ENCODE data around the gene TMEM94.
"Not testable (repeated sequence)": the region's sequence is repeated elsewhere in the genome, so short reads cannot be mapped to it uniquely, and the experiment has no call there.

The TMEM94 gene

DNA sequence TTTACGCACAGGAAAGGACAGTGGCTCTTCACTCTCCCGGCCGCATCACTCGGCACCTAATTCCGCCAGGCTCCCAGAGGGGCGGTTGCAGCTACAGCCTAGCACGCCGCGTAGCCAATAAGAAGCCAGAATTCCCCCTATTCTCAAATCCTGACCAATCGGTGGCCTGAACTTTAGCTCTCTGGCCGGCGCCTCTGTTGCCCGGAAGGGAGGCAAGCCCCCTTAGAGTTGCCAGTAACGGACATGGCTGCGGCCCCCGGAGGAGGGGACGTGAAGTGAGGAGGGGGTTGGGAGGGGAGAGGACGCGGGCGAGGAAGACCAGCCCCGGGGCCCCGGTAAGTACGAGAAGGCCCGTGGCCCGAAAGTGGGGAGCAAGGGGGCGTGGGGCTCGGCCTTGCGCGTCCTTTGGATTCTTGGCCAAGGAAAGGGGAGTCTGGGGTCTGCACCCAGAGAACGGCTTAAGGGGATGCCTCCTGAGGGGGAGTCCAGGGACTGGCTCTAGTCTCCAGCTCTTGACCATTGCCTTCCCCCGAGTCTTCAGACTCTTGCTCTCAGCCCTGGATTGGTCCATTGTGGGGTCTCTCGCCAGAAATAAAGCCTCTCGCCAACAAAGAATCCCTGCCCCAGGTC lies at the start of gene TMEM94:
TSS of gene TMEM94 (plus strand) at position 219 of the 630 bp plus-strand sequence. CDS start 15,271 bp downstream, outside the sequence.
- peak; percentile 99 for DNase-seq (ENCODE audit: low spot score)

DNA sequence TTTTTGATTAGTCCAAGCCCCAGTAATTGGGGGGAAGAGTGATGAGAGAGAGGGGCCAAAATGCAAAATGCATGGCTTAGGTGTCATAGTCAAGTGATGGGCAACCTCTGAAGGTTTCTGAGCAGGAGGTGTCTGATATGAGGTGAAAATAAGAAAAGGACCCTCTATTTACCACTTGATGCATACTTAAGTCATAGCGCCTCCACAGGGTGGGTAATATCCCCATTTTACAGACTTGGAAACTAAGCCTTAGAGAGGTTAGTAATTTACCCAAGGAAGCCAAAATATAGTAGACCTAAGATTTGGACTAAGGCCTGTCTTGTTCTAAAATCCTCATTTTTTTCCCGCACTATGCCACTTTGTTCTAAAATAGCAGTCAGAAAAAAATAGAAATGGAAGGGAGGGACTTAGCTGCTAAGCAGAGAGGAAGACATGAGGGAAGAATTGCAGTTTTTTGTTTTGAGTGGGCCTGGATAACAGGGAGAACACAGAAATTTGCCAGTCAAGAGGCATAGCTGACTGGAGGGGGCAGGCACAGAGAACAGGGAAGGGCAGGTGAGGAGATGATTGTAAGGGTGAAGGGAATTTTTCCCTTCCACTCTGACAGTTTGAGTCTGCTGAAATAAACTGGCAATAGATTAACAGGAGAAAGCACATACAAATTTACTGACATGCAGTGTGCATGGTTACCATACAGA lies 48.6 kb upstream of the TMEM94 start:
- DNase-seq (ENCODE audit: low spot score) = no peak

DNA sequence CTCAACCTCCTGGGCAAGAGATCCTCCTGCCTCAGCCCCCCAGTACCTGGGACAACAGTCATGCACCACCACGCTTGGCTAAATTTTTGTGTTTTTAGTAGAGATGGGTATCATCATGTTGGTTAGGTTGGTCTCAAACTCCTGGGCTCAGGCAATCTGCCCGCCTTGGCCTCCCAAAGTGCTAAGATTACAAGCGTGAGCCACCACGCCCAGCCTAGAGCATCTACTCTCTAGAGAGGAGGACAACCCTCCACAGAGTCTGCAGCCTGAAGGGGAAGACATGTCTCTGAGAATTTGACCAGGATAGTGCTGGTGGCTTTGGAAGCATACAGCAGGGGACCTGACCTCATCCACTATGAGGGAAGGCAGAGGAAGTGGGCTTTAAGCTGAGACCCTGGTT lies 46.3 kb upstream of the TMEM94 start:
- DNase-seq (ENCODE audit: low spot score) = no peak

DNA sequence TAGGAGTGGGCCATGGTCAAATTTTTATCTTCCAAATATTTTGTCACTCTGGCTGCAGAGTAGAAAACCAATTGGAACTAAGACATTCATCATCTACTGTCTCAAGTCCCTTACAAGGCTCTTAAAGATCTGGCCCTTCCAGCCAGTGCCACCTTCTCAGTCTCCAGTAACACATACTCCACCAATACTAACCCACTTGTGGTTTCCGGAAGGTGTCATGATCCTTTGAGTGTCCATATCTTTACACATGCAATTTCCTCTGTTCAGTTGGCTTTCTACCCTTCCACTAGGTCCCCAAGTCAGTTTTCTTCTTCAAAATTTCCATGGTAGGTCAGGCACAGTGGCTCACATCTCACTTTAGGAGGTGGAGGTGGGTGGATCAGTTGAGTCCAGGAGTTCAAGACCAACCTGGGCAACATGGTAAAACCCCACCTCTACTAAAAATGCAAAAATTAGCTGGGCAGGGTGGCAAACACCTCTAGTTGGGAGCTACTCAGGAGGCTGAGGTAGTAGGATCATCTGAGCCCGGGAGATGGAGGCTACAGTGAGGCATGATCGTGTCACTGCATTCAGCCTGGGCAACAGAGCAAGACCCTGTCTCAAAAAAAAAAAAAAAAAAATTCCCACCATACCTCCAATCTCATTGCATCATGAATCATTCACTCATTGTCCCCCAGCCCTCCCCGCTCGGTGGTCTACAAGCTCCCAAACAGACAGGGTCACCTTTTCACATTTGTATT lies 44.9 kb upstream of the TMEM94 start:
- no peak for DNase-seq (ENCODE audit: low spot score)

DNA sequence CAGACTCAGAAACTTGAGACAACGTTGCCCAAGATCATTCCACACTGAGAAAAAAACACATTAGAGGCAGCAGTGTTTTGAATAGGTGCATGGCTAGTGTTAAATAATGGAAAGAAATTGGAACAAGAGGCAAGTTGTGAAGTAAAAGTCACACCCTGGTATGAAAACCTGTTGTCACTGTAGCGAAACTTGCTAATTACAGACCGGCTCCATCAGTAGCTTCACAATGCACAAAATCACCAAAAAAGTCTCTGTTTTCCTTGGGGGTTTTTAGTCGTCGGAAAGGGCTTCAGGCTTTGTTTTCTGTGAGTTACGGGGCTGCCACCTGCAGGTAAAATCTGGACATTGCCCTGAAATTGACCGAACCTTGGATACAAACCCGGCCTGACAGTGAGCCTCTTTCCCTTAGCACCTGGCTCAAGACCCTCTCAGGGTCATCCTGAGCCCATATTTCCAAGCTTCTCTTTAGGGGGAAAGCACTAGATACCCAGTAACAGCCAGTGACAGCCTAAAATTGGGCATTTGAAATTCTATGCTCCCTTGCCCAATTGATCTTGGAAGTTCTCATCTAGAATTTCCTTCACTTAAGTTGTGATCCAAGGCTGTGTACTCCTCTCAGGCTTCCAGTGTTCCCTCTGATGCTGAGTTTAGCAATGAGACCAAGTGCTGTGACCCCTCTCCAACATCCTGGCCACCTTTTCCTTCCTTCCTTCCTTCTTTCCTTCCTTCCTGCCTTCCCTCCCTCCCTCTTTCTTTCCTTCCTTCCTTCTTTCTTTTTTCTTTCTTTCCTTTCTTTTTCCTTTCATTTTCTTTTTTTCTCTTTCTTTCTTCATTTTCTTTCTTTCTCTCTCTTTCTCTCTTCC lies 43.7 kb upstream of the TMEM94 start:
- DNase-seq (ENCODE audit: low spot score) = peak; percentile 65

DNA sequence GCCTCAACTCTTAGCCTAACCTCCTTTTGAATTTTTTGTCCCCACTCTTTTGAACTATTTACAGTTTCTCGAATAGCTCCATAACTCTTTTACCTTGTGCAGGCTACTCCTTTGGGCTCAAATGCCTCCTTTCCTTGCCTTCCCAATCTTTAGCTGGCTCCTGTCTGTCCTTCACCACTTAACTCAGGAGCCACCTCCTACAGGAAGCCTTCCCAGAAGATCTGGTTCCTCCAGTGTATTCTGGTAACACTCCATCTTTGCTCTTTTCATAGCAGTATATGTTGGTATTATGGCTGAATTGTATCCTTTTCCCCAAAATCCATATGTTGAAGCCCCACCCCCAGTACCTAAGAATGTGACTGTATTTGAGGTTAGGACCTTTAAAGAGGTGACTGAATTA lies 41.9 kb upstream of the TMEM94 start:
- no peak for DNase-seq (ENCODE audit: low spot score)

DNA sequence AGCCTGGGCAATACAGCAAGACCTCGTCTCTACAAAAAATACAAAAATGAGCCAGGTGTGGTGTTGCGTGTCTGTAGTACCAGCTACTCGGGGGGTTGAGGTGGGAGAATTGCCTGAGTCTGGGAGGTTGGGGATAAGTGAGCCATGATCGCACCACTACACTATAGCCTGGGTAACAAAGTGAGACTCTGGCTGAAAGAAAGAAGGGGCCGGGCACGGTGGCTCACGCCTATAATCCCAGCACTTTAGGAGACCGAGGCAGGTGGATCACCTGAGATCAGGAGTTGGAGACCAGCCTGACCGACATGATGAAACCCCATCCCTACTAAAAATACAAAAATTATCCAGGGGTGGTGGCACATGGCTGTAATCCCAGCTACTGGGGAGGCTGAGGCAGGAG lies 40.4 kb upstream of the TMEM94 start:
- DNase-seq (ENCODE audit: low spot score) = no peak

DNA sequence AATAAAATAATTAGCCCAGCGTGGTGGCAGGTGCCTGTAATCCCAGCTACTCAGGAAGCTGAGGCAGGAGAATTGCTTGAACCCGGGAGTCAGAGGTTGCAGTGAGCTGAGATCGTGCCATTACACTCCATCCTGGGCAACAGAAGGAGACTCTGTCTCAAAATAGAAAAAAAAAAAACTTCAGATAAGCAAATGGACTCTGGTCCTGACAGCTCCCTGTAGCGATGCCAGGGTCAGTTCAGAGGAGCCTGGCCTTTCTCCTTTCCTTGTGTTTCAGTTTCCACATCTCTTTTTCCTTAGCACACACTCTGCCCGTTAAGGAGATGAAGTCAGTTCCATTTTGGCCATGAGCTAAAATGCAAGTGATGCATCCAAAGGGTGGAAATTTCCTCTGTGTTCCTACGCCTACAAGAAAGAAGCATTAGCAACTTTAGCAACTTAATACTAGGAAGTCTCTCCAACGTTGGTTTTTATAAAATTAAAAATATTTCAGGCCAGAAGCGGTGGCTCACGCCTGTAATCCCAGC lies 39.3 kb upstream of the TMEM94 start:
- no peak for DNase-seq (ENCODE audit: low spot score)

DNA sequence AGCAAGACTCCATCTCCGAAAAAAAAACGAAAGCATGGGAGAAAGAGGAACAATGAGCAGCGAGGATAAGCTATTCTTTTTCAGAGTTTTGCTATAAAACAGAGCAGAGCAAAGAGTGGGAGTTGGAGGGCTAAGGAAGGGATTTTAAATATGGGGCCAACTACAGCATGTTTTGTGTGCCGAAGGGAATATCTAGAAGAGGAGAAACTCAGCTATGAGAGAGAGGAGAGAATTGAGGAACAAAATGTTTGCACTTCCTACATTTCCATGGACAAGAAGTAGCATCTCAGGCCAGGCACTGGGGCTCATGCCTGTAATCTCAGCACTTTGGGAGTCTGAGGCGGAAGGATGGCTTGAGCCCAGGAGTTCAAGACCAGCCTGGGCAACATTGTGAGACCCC lies 37.9 kb upstream of the TMEM94 start:
- no peak for DNase-seq (ENCODE audit: low spot score)

DNA sequence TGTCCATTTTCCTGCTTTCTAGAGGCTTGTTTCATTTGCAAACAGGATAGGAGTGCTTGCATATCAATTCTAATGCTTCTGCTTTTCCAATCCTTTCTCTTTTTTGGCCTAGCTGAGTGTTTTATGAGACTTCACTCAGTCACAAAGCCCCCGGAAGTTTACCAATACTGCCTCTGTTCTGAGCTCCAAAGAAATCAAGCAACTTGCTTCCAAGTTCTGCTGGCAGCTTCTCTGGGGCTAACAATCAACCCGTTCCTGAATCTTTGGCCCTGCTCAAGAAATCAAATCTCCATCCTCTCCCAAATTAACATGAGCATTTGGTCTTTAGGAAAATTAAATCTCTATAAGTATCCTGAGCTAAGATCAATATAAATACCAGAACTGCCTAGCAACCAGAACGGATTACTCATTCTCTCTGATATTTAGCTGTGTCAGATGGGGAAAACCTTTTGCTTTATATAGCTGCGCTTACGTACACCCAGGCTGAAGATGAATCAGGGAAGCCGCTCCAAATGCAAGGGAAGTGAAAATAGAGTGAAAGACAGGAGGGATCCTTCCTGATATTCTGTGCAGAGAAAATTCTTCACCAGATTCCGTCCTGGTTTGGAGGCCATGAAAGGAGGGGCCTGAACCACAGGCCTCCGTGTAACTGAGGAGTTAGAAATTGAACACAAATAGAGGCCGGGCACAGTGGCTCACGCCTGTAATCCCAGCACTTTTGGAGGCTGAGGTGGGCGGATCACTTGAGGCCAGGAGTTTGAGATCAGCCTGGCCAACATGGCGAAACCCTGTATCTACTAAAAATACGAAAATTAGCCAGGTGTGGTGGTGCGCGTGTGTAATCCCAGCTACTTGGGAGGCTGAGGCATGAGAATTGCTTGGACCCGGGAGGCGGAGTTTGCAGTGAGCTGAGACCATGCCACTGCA lies 27.6 kb upstream of the TMEM94 start:
- no peak for DNase-seq (ENCODE audit: low spot score)

DNA sequence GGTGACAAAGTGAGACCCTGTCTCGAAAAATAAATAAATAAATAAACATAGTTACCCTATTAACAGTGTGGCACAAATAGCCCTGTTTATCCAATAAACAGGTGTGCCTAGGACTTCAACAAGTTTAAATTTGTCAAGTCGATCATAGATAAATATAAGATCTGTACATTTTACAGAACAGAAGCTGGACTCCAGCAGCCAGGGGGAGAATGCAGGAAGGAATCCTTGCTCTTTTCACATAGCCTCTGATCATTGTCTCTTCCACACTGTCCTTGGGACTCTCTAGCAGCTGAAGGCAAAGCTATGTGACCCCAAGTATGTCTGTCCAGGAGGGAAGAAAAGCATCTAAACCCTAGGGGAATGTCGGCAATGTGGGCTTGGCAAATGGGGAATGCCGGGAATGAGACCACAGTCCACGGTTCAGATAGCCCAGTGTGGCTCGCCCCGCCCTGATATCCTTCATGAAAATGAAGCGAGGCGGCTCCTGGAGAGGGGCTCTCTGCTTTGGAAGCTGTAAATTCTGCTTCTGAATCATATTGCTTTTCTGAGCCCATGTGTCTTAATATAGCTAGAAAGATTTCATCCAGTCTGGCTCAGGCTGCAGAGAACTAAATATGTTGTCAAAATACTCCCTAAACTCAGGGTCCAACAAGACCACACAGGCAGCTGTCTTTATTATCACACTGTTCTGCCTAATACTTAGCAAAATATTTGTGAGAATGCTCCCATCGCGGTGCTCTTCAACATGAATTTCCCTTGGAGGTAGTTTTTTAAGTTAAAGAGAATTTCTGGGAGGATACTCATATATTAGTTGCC lies 26.1 kb upstream of the TMEM94 start:
- DNase-seq (ENCODE audit: low spot score) = peak; percentile 85

DNA sequence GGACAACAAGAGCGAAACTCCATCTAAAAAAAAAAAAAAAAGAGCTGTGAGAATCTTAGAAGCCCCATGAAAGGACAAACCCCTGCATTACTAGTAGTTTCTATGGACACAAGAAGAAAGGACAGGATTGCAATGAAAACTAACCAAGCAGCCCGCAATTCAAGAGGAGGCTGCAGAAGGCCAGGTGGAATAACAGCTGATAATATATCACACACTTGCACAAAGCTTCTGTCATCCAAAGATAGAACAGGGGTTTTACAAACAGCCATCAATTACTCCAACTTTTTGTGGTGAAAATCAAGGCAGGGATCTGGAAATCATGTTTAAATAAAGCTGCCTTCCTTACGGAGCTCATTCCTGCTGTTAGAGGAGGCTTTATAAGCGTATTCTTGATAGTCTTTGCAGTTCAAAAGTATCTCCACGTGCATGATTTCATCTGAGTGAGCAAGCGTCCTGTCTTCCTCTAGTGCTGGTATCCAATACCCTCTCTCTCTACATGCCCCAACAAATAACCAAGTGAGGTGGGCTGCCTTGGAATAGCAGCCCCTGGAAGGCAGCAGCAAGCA lies 23.1 kb upstream of the TMEM94 start:
- DNase-seq (ENCODE audit: low spot score) = no peak

DNA sequence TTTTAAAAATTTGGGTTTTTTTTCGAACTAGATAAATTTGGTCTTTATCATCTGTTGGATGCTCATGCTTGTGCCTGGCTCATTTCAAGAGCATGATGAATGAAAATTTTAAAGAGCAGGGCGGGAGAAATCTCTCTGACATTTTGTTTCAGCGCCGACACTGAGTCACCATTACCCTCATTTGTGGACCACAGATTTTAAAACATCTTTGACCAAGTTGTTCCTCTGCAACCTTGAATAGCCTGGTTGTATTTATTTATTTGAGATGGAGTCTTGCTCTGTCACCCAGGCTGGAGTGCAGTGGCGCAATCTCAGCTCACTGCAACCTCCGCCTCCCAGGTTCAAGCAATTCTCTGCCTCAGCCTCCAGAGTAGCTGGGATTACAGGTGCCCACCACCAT lies 22.0 kb upstream of the TMEM94 start:
- DNase-seq (ENCODE audit: low spot score) = not testable (repeated sequence)

DNA sequence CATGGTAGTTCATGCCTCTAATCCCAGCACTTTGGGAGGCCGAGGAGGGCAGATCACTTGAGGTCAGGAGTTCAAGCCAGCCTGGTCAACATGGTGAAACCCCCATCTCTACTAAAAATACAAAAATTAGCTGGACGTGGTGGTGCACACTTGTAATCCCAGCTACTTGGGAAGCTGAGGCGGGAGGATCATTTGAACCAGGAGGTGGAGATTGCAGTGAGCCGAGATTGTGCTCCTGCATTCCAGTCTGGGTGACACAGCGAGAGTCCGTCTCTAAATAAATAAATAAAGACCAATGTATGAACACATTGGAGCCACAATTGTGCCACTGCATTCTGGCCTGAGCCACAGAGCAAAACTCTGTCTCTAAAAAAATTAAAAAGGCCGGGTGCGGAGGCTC lies 19.0 kb upstream of the TMEM94 start:
- DNase-seq (ENCODE audit: low spot score) = not testable (repeated sequence)

DNA sequence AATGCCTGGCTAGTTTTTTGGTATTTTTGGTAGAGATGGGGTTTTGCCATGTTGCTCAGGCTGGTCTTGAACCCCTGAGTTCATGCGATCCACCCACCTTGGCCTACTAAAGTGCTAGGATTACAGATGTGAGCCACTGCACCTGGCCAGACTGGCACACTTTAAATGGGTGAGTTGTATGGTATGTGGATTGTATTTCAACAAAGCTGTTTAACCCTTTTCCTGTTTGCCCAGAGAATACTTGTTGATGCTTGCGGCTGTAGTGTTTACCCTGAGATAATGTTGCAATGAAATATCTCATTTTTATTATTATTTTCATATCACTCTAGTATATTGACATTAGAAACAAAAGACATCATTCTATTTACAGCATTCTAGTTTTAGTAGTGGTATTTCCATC lies 17.1 kb upstream of the TMEM94 start:
- DNase-seq (ENCODE audit: low spot score) = no peak

DNA sequence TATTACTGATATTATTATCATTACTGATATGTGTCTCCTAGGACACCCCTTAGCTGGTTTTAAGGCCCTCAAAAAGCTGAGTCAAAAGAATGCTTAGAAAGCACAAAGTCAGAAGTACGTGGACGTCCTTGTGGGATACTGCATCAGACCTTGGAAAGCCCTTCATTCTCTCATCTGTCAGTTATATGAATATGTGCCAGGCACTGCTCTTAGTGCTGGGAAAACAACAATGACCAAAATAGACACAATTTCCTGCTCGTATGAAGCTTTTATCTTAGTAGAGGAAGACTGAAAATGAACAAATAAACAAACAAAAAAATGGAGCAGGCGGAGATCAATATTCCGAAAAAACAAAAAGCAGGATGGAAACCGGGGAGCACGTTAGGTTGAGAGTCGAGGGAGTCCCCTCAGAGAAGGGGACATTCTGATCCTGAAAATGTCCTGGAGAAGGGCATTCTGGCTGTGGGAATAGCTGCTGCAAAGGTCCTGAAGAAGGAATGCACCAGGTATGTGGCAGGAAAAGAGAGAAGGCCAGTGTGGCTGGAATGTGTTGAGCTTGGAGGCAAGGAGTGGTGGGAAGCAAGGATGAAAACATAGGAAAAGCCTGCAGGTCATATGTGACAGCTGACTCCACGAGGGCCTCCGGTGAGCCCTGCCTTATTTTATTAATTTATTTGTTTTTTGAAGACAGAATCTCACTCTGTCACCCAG lies 15.5 kb upstream of the TMEM94 start:
- DNase-seq (ENCODE audit: low spot score) = no peak

DNA sequence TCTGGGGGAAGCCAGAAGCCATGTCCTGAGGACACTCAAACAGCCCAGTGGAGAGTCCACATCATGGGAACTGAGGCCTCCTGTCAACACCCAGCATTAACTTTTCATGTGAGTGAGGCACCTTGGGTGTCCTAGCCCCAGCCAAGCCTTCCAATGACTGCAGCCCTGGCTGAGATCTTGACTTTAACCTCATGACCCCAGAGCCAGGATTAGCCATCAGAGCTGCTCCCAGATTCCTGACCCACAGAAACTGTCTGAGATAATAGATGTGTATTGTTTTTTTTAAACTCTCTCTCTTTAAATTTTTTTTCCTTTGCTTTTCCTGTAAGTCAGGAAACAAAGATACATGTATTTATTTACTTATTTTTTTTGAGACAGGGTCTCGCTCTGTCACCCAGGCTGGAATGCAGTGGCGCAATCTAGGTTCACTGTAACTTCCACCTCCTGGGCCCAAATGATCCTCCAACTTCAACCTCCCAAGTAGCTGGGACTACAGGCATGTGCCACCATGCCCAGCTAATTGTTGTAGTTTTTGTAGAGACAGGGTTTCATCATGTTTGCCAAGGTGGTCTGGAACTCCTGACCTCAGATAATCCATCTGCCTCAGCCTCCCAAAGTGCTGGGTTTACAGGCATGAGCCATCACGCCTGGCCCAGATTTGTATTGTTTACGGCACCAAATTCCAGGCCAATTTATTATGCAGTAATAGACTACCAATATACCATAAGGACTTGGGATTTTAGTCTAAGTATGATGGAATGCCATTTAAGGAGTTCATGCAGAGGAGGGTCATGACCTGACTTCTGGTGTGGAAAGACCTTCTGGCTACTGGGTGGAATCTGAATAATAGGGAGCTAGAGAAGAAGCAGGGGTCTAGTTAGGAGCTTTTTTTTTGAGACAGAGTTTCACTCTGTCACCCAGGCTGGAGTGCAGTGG lies 14.0 kb upstream of the TMEM94 start:
- DNase-seq (ENCODE audit: low spot score) = no peak

DNA sequence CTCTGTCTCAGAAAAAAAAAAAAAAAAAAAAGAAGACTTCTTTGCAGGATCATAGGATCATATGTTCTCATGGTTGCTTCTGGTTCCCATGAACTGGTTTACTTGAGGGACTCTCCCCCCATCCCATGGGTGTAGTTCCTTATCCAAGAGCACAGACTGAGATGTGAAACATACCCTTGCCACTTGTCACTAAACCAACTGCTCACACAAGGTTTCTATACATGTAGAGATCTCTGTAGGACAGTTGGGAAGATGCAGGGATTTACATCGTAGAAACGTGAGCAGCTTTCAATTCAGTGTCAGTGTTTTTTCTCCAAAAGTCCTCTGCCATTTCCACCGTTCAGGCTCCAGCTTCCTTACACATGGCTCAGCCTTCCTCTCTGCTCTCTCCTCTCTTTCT lies 11.1 kb upstream of the TMEM94 start:
- DNase-seq (ENCODE audit: low spot score) = no peak

All from LoVo (cell line).